ENCODE data around the gene SNX19. TPM values are rescaled to one million over a fixed set of nuclear protein-coding genes. Genes with fewer than 3 reads are reported as not detected.
"Not testable (repeated sequence)": the region's sequence is repeated elsewhere in the genome, so short reads cannot be mapped to it uniquely, and the experiment has no call there.

Gene SNX19
- total RNA-seq, 1 experiment from 2014 or later, result 34.4 TPM

DNA sequence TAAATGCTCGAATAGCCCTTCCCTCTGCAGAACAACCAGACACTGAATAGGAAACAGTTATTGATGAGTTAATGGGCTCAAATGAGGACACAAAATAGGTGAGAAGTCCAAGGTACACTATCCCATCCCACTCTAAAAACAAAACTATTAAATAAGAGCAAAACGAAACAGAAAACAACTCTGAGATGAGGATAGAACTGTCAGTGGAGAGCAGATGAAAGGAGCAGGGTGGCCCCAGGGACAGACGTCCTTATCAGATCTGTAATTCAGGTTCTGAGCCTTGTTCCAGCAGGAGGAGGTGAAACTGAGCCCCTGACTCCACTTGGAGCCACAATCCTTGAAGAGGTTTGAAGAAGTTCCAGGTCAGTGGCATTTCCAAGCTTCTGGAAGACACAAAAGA lies 8.5 kb upstream of the SNX19 start:
- TF ChIP-seq, protein P1, sequence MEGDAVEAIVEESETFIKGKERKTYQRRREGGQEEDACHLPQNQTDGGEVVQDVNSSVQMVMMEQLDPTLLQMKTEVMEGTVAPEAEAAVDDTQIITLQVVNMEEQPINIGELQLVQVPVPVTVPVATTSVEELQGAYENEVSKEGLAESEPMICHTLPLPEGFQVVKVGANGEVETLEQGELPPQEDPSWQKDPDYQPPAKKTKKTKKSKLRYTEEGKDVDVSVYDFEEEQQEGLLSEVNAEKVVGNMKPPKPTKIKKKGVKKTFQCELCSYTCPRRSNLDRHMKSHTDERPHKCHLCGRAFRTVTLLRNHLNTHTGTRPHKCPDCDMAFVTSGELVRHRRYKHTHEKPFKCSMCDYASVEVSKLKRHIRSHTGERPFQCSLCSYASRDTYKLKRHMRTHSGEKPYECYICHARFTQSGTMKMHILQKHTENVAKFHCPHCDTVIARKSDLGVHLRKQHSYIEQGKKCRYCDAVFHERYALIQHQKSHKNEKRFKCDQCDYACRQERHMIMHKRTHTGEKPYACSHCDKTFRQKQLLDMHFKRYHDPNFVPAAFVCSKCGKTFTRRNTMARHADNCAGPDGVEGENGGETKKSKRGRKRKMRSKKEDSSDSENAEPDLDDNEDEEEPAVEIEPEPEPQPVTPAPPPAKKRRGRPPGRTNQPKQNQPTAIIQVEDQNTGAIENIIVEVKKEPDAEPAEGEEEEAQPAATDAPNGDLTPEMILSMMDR (conservative IDR thresholded peaks at IDR 0.05), result no peak
- H3K4me2 ChIP-seq (ENCODE audit: insufficient read depth, insufficient read length, low read length), result no peak overlapping the region
- H3K9me3 ChIP-seq (ENCODE audit: control insufficient read depth, low read depth, low read length), result no peaks in the 10 kb centered on the region
- Mint-ChIP-seq H3K9me3 (no peaks in the 10 kb centered on the region; a peak in 1 of 5 replicates), H3K27ac (no peak overlapping the region), H3K27me3 (ENCODE audit: low read depth) (peaks cover 6% of the 10 kb centered on the region), H3K4me3 (no peak overlapping the region), H3K36me3 (ENCODE audit: insufficient read depth in 1 of 3, low read depth in 3 of 3) (peaks cover 0 to 2% (median under 1%) of the 10 kb centered on the region in 3 experiments; a peak in 1 of 7 replicates), H3K4me1 (peaks cover 16 to 21% of the 10 kb centered on the region in 2 experiments)
- H3K27ac ChIP-seq (ENCODE audit: insufficient read length, low read depth, low read length), result no peak overlapping the region
- peaks cover 5% of the 10 kb centered on the region; the same call in 1 of the 2 replicates for H3K4me1 ChIP-seq (ENCODE audit: insufficient read depth, low read length)
- no peaks in the 10 kb centered on the region for H3K27me3 ChIP-seq (ENCODE audit: insufficient read depth, low read length)
- H3T11ph ChIP-seq (ENCODE audit: low read length), result no peak overlapping the region
- H2BK15ac ChIP-seq (ENCODE audit: low read depth, low read length), result no peak overlapping the region
- H2BK120ac ChIP-seq (ENCODE audit: low read depth, low read length, poor library complexity, severe bottlenecking), result no peak overlapping the region
- DNase-seq, result no peak
- no peaks in the 10 kb centered on the region for H3K23me2 ChIP-seq (ENCODE audit: insufficient read length, low read depth, low read length, poor library complexity, severe bottlenecking)
- no peaks in the 10 kb centered on the region for H3K79me2 ChIP-seq (ENCODE audit: insufficient read depth, low read length)
- no peak overlapping the region for H3K23ac ChIP-seq (ENCODE audit: insufficient read length, low read depth, low read length)
- H4K5ac ChIP-seq (ENCODE audit: insufficient read length, low read depth, low read length), result no peak overlapping the region
- no peak overlapping the region for H2BK5ac ChIP-seq (ENCODE audit: insufficient read length, low read length)
- H2BK12ac ChIP-seq (ENCODE audit: insufficient read length, low read depth, low read length), result no peak overlapping the region
- H2BK20ac ChIP-seq (ENCODE audit: low read depth, low read length, poor library complexity, severe bottlenecking), result no peak overlapping the region
- no peaks in the 10 kb centered on the region for H4K20me1 ChIP-seq (ENCODE audit: control insufficient read depth, insufficient read depth, insufficient read length)
- no CpG with 5 or more reads among the region's 3 CpGs for WGBS (ENCODE audit: extremely low coverage, insufficient read length, low lambda C conversion rate)
- no peak overlapping the region for H3K4ac ChIP-seq (ENCODE audit: low read depth, low read length)
- no peaks in the 10 kb centered on the region for H3K79me1 ChIP-seq (ENCODE audit: insufficient read depth, low read depth, low read length, poor library complexity, severe bottlenecking)
- no peak overlapping the region for H4K91ac ChIP-seq (ENCODE audit: insufficient read length, low read depth, low read length)
- H3K56ac ChIP-seq (ENCODE audit: insufficient read length, low read depth, low read length), result no peak overlapping the region
- no peak overlapping the region for H3K14ac ChIP-seq (ENCODE audit: insufficient read depth, low read length)
- no peak overlapping the region for H3K9ac ChIP-seq (ENCODE audit: extremely low read depth, insufficient read length, low read length)
- no peak overlapping the region for H2AFZ ChIP-seq (ENCODE audit: low read length)
- no peak overlapping the region for H4K8ac ChIP-seq (replicated peaks; ENCODE audit: insufficient read length, low read depth, low read length)
- no peak overlapping the region for H3K18ac ChIP-seq (ENCODE audit: insufficient read length, low read depth, low read length)
- H2AK5ac ChIP-seq (ENCODE audit: insufficient read length, low read length), result no peak overlapping the region

DNA sequence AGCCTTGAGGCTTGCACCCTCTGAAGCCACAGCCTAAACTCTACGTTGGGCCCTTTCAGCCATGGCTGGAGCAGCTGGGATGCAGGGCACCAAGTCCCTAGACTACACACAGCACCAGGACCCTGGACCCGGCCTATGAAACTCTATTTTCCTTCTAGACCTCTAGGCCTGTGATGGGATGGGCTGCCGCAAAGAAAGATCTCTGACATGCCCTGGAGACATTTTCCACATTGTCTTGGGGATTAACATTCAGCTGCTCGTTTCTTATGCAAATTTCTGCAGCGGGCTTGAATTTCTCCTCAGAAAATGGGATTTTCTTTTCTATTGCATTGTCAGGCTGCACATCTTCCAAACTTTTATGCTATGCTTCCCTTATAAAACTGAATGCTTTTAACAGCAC lies 4.3 kb upstream of the SNX19 start:
- no CpG with 5 or more reads among the region's 5 CpGs for WGBS (ENCODE audit: extremely low coverage, insufficient read length, low lambda C conversion rate)
- not testable (repeated sequence) for H2AFZ ChIP-seq (ENCODE audit: low read length)

More for the DNA sequence above, 4.3 kb upstream of the SNX19 start:
- H3K23me2 ChIP-seq (ENCODE audit: insufficient read length, low read depth, low read length, poor library complexity, severe bottlenecking); H2AK5ac ChIP-seq (ENCODE audit: insufficient read length, low read length); H3K27me3 ChIP-seq (ENCODE audit: insufficient read depth, low read length); H4K8ac ChIP-seq (replicated peaks; ENCODE audit: insufficient read length, low read depth, low read length); H3K9me3 ChIP-seq (ENCODE audit: control insufficient read depth, low read depth, low read length); H3K9ac ChIP-seq (ENCODE audit: extremely low read depth, insufficient read length, low read length); H3K4me1 ChIP-seq (ENCODE audit: insufficient read depth, low read length); H4K91ac ChIP-seq (ENCODE audit: insufficient read length, low read depth, low read length); H3K18ac ChIP-seq (ENCODE audit: insufficient read length, low read depth, low read length); H3K4me3 Mint-ChIP-seq; H4K20me1 ChIP-seq (ENCODE audit: control insufficient read depth, insufficient read depth, insufficient read length); H3K9me3 Mint-ChIP-seq; H2BK20ac ChIP-seq (ENCODE audit: low read depth, low read length, poor library complexity, severe bottlenecking); H3K23ac ChIP-seq (ENCODE audit: insufficient read length, low read depth, low read length); H3T11ph ChIP-seq (ENCODE audit: low read length); H3K4me2 ChIP-seq (ENCODE audit: insufficient read depth, insufficient read length, low read length); H3K4ac ChIP-seq (ENCODE audit: low read depth, low read length); H2BK120ac ChIP-seq (ENCODE audit: low read depth, low read length, poor library complexity, severe bottlenecking); H3K14ac ChIP-seq (ENCODE audit: insufficient read depth, low read length); H2BK5ac ChIP-seq (ENCODE audit: insufficient read length, low read length); H2BK15ac ChIP-seq (ENCODE audit: low read depth, low read length); H3K36me3 Mint-ChIP-seq (ENCODE audit: insufficient read depth in 1 of 3, low read depth in 3 of 3); H2BK12ac ChIP-seq (ENCODE audit: insufficient read length, low read depth, low read length); H4K5ac ChIP-seq (ENCODE audit: insufficient read length, low read depth, low read length); H3K79me2 ChIP-seq (ENCODE audit: insufficient read depth, low read length); H3K79me1 ChIP-seq (ENCODE audit: insufficient read depth, low read depth, low read length, poor library complexity, severe bottlenecking); H3K56ac ChIP-seq (ENCODE audit: insufficient read length, low read depth, low read length); H3K27ac ChIP-seq (ENCODE audit: insufficient read length, low read depth, low read length): not testable (repeated sequence)
- peak overlapping the region in 1 of 3 experiments; percentile 23; a peak in 1 of 7 replicates for H3K27ac Mint-ChIP-seq
- peak; percentile 32 for DNase-seq
- H3K27me3 Mint-ChIP-seq (ENCODE audit: low read depth), result peaks cover 27% of the 10 kb centered on the region
- peaks cover 30 to 33% of the 10 kb centered on the region in 2 experiments for H3K4me1 Mint-ChIP-seq

Measured in H9 (cell line).